ENCODE data around the gene PTPRD. TPM values are rescaled to one million over a fixed set of nuclear protein-coding genes. Genes with fewer than 3 reads are reported as not detected.

The PTPRD gene
- total RNA-seq, 1 experiment from 2014 or later: 1.8 TPM

- CTCF ChIA-PET: no interaction called here
- no peaks in the 10 kb centered on the region for H3K27me3 Mint-ChIP-seq (ENCODE audit: unreplicated experiment)
- H3K27ac Mint-ChIP-seq (ENCODE audit: unreplicated experiment): no peak overlapping the region
- BruUV-seq (replicated peaks): no TSS peak
- H3K36me3 Mint-ChIP-seq (ENCODE audit: insufficient read depth, unreplicated experiment): no peaks in the 10 kb centered on the region
- no peaks in the 10 kb centered on the region for H3K4me1 Mint-ChIP-seq (ENCODE audit: low read depth, unreplicated experiment)
- no peak for TF ChIP-seq CTCF (IDR thresholded peaks at IDR 0.05; ENCODE audit: unreplicated experiment)
- H3K9me3 Mint-ChIP-seq (ENCODE audit: low read depth, unreplicated experiment): peaks cover 2% of the 10 kb centered on the region
- no peak overlapping the region for H3K4me3 Mint-ChIP-seq (ENCODE audit: low read depth, unreplicated experiment)
- no peak for DNase-seq
- intact Hi-C loops (cut with micrococcal nuclease; ENCODE audit: unreplicated experiment): no loop called here
Observed at GRCh38 chr9:8883321-8883720, 1729.5 kb downstream of the PTPRD start.

GRCh38 chr9:8880060-8880459, 1732.7 kb downstream of the PTPRD start:
- TF ChIP-seq CTCF (IDR thresholded peaks at IDR 0.05; ENCODE audit: unreplicated experiment): no peak
- H3K36me3 Mint-ChIP-seq (ENCODE audit: insufficient read depth, unreplicated experiment): no peaks in the 10 kb centered on the region
- no peaks in the 10 kb centered on the region for H3K4me1 Mint-ChIP-seq (ENCODE audit: low read depth, unreplicated experiment)
- H3K27ac Mint-ChIP-seq (ENCODE audit: unreplicated experiment): no peak overlapping the region
- CTCF ChIA-PET: no interaction called here
- no peak for DNase-seq
- H3K27me3 Mint-ChIP-seq (ENCODE audit: unreplicated experiment): no peaks in the 10 kb centered on the region
- BruUV-seq (replicated peaks): no TSS peak
- intact Hi-C loops (cut with micrococcal nuclease; ENCODE audit: unreplicated experiment): no loop called here
- H3K4me3 Mint-ChIP-seq (ENCODE audit: low read depth, unreplicated experiment): no peak overlapping the region
- peaks cover 2% of the 10 kb centered on the region for H3K9me3 Mint-ChIP-seq (ENCODE audit: low read depth, unreplicated experiment)

GRCh38 chr9:8879284-8879683, 1733.5 kb downstream of the PTPRD start:
- CTCF ChIA-PET: no interaction called here
- Mint-ChIP-seq H3K36me3 (ENCODE audit: insufficient read depth, unreplicated experiment) (no peaks in the 10 kb centered on the region), H3K4me3 (ENCODE audit: low read depth, unreplicated experiment) (no peak overlapping the region), H3K4me1 (ENCODE audit: low read depth, unreplicated experiment) (no peaks in the 10 kb centered on the region), H3K9me3 (ENCODE audit: low read depth, unreplicated experiment) (peaks cover 2% of the 10 kb centered on the region), H3K27me3 (ENCODE audit: unreplicated experiment) (no peaks in the 10 kb centered on the region), H3K27ac (ENCODE audit: unreplicated experiment) (no peak overlapping the region)
- BruUV-seq (replicated peaks): no TSS peak
- DNase-seq: no peak
- no peak for TF ChIP-seq CTCF (IDR thresholded peaks at IDR 0.05; ENCODE audit: unreplicated experiment)
- intact Hi-C loops (cut with micrococcal nuclease; ENCODE audit: unreplicated experiment): no loop called here

GRCh38 chr9:8877753-8878494, 1734.9 kb downstream of the PTPRD start:
- H3K4me1 Mint-ChIP-seq (ENCODE audit: low read depth, unreplicated experiment): no peaks in the 10 kb centered on the region
- no peak overlapping the region for H3K4me3 Mint-ChIP-seq (ENCODE audit: low read depth, unreplicated experiment)
- no peak for DNase-seq
- no peaks in the 10 kb centered on the region for H3K9me3 Mint-ChIP-seq (ENCODE audit: low read depth, unreplicated experiment)
- no peak overlapping the region for H3K27ac Mint-ChIP-seq (ENCODE audit: unreplicated experiment)
- no peaks in the 10 kb centered on the region for H3K27me3 Mint-ChIP-seq (ENCODE audit: unreplicated experiment)
- H3K36me3 Mint-ChIP-seq (ENCODE audit: insufficient read depth, unreplicated experiment): no peaks in the 10 kb centered on the region
- intact Hi-C loops (cut with micrococcal nuclease; ENCODE audit: unreplicated experiment): no loop called here
- CTCF ChIA-PET: no interaction called here
- no TSS peak for BruUV-seq (replicated peaks)
- no peak for TF ChIP-seq CTCF (IDR thresholded peaks at IDR 0.05; ENCODE audit: unreplicated experiment)

Data from Calu3 (cell line).